GM23338 (cell line): Measurements from ENCODE around the gene PROS1. TPM values are rescaled to one million over a fixed set of nuclear protein-coding genes. Genes with fewer than 3 reads are reported as not detected.

Experiments used
- ATAC-seq: fragments of 200-7000 bp; cut with Tn5 transposase; 3 replicates; pipeline ENCODE4 v1.9.1; 2020
- DNase-seq: peaks from one replicate; pipeline ENCODE4 v3.0.0-alpha.2; 2015; ENCODE audit warnings: low spot score
- H2AFZ ChIP-seq: fragments of 200-600 bp; sonication (generic); 2 replicates; pipeline ENCODE4 v1.8.0; 2016; ENCODE audit warnings: antibody characterized with exemption, mild to moderate bottlenecking, moderate library complexity
- H3F3A ChIP-seq: fragments of 200-600 bp; sonication (generic); replicated peaks from 2 replicates; pipeline ENCODE4 v1.8.0; 2017; ENCODE audit warnings: antibody characterized with exemption, mixed run types, low read depth
- H3K27ac ChIP-seq: fragments of 200-600 bp; sonication (generic); 2 replicates; pipeline ENCODE4 v1.6.1; 2016; ENCODE audit warnings: low read depth
- H3K27me3 ChIP-seq: fragments of 200-600 bp; sonication (generic); 2 replicates; pipeline ENCODE4 v1.8.0; 2016; ENCODE audit warnings: mild to moderate bottlenecking, mixed run types, moderate library complexity; ENCODE audit not compliant: insufficient read depth
- H3K36me3 ChIP-seq: fragments of 200-600 bp; sonication (generic); 2 replicates; pipeline ENCODE4 v1.8.0; 2016; ENCODE audit warnings: mild to moderate bottlenecking; ENCODE audit not compliant: insufficient read depth
- H3K4me1 ChIP-seq: fragments of 200-600 bp; sonication (generic); 2 replicates; pipeline ENCODE4 v1.8.0; 2016; ENCODE audit warnings: mild to moderate bottlenecking, moderate library complexity; ENCODE audit not compliant: insufficient read depth
- H3K4me2 ChIP-seq: fragments of 200-600 bp; sonication (generic); 2 replicates; pipeline ENCODE4 v1.7.1; 2017; ENCODE audit warnings: mixed run types
- H3K4me3 ChIP-seq: fragments of 200-600 bp; sonication (generic); 2 replicates; pipeline ENCODE4 v1.6.1; 2016; ENCODE audit warnings: mixed run types
- H3K79me2 ChIP-seq: fragments of 200-600 bp; sonication (generic); replicated peaks from 2 replicates; pipeline ENCODE4 v1.8.0; 2017; ENCODE audit warnings: mild to moderate bottlenecking; ENCODE audit not compliant: insufficient read depth
- H3K9me2 ChIP-seq: fragments of 200-600 bp; sonication (generic); 2 replicates; pipeline ENCODE4 v1.8.0; 2017; ENCODE audit not compliant: insufficient read depth
- H4K20me1 ChIP-seq: fragments of 200-600 bp; sonication (generic); replicated peaks from 2 replicates; pipeline ENCODE4 v1.8.0; 2017; ENCODE audit warnings: mild to moderate bottlenecking; ENCODE audit not compliant: insufficient read depth
- H3K27ac Mint-ChIP-seq: 2 replicates; pipeline ENCODE4 v1.8.0; 2020; ENCODE audit warnings: inconsistent platforms, mild to moderate bottlenecking, moderate library complexity, mixed read lengths
- H3K27me3 Mint-ChIP-seq: 3 replicates; pipeline ENCODE4 v1.8.0; 2022; ENCODE audit warnings: low read depth, mild to moderate bottlenecking, moderate library complexity, mixed read lengths, inconsistent platforms; ENCODE audit not compliant: insufficient read depth, poor library complexity
- H3K36me3 Mint-ChIP-seq: 3 replicates; pipeline ENCODE4 v1.8.0; 2021; ENCODE audit warnings: low read depth, mild to moderate bottlenecking, inconsistent platforms, moderate library complexity, mixed read lengths
- H3K4me1 Mint-ChIP-seq: 3 replicates; pipeline ENCODE4 v1.8.0; 2020; ENCODE audit warnings: mild to moderate bottlenecking, inconsistent platforms, mixed read lengths
- H3K4me3 Mint-ChIP-seq: 3 replicates; pipeline ENCODE4 v1.8.0; 2021; ENCODE audit warnings: moderate library complexity, mild to moderate bottlenecking, inconsistent platforms, mixed read lengths
- H3K9me3 Mint-ChIP-seq: 3 replicates; pipeline ENCODE4 v1.8.0; 2020; ENCODE audit warnings: moderate library complexity, mild to moderate bottlenecking, inconsistent platforms, mixed read lengths
- CREB1 ChIP-seq: fragments of 250-450 bp; sonication (Bioruptor Pico); IDR thresholded peaks from 2 replicates; pipeline ENCODE4 v1.5.0; 2020; ENCODE audit warnings: low read depth, mild to moderate bottlenecking, moderate library complexity
- CTCF ChIP-seq, 2 experiments: fragments of 200-600 bp in 1 of 2; sonication (generic) in 1 of 2; conservative IDR thresholded peaks; 2 replicates each; pipeline versions ENCODE4 v1.5.1 to v1.6.1; 2016 to 2017; ENCODE audit warnings: antibody characterized with exemption in 2 of 2, low read depth in 2 of 2, mild to moderate bottlenecking in 2 of 2, moderate library complexity in 1 of 2
- ETS1 ChIP-seq: IDR thresholded peaks from 2 replicates; pipeline ENCODE4 v1.6.1; 2016; ENCODE audit warnings: antibody characterized with exemption
- EZH2 ChIP-seq: fragments of 200-600 bp; sonication (generic); IDR thresholded peaks from one replicate; pipeline ENCODE4 v1.8.0; 2017; ENCODE audit warnings: antibody characterized with exemption, mild to moderate bottlenecking, low read depth; ENCODE audit not compliant: unreplicated experiment
- EZH2phosphoT487 ChIP-seq: fragments of 200-600 bp; sonication (generic); IDR thresholded peaks from one replicate; pipeline ENCODE4 v1.8.1; 2018; ENCODE audit warnings: antibody characterized with exemption; ENCODE audit not compliant: unreplicated experiment
- JUNB ChIP-seq: IDR thresholded peaks from one replicate; pipeline ENCODE4 v1.6.1; 2016; ENCODE audit warnings: antibody characterized with exemption; ENCODE audit not compliant: unreplicated experiment
- NANOG ChIP-seq: IDR thresholded peaks from 2 replicates; pipeline ENCODE4 v1.6.1; 2016; ENCODE audit warnings: antibody characterized with exemption, borderline replicate concordance
- POLR2AphosphoS5 ChIP-seq: IDR thresholded peaks from 2 replicates; pipeline ENCODE4 v1.6.1; 2016; ENCODE audit warnings: antibody characterized with exemption, low read depth
- STAT1 ChIP-seq: IDR thresholded peaks from one replicate; pipeline ENCODE4 v1.6.1; 2016; ENCODE audit warnings: antibody characterized with exemption; ENCODE audit not compliant: unreplicated experiment
- ZNF114 ChIP-seq: fragments of 250-450 bp; sonication (Bioruptor Pico); IDR thresholded peaks from 2 replicates; pipeline ENCODE4 v1.5.0; 2020; ENCODE audit warnings: mild to moderate bottlenecking, moderate library complexity
- ZNF331 ChIP-seq: fragments of 250-450 bp; sonication (Bioruptor Pico); IDR thresholded peaks from 2 replicates; pipeline ENCODE4 v1.5.0; 2020; ENCODE audit warnings: low read depth, mild to moderate bottlenecking, moderate library complexity
- polyA plus RNA-seq: library from polyadenylated mRNA; unstranded; fragments of >200 nt; fragmentation: Nextera tagmentation; extraction: Ambion mirVana; gene quantifications from 2 replicates; pipeline ENCODE4 v1.2.1, GENCODE V29; 2016
- total RNA-seq: library from RNA; depleted of rRNA; stranded (reverse); fragments of >200 nt; shearing (Covaris generic); gene quantifications from 2 replicates; pipeline ENCODE4 v1.2.3, GENCODE V29; 2014
- TF ChIP-seq, protein P1 (sequence below): IDR thresholded peaks from one replicate; pipeline ENCODE4 v1.6.1; 2018; ENCODE audit warnings: antibody characterized with exemption; ENCODE audit not compliant: unreplicated experiment
- TF ChIP-seq, protein P2 (sequence below): fragments of 250-450 bp; sonication (Bioruptor Pico); IDR thresholded peaks from 2 replicates; pipeline ENCODE4 v1.5.0; 2020; ENCODE audit warnings: mild to moderate bottlenecking, moderate library complexity

The PROS1 gene
- total and polyA plus RNA-seq, 2 experiments from 2014 or later: 1.8 to 4.1 TPM

- Histone ChIP-seq H3K4me3 (no peak overlapping the region), H3K4me1 (peaks cover 6% of the 10 kb centered on the region), H3K27ac (no peak overlapping the region), H4K20me1 (no peaks in the 10 kb centered on the region), H3K9me2 (no peaks in the 10 kb centered on the region), H3K79me2 (no peaks in the 10 kb centered on the region), H2AFZ (no peak overlapping the region), H3K4me2 (no peak overlapping the region), H3K36me3 (no peaks in the 10 kb centered on the region), H3K27me3 (peaks cover 25% of the 10 kb centered on the region), H3F3A (0 out of 2 replicates have a peak, but pooled peaks cover 8% of the 10 kb centered on the region)
- Mint-ChIP-seq H3K27ac (no peak overlapping the region), H3K36me3 (peaks cover 5% of the 10 kb centered on the region; the same call in 1 of the 3 replicates), H3K4me3 (no peak overlapping the region), H3K9me3 (peaks cover 30% of the 10 kb centered on the region), H3K4me1 (peaks cover 6% of the 10 kb centered on the region), H3K27me3 (peaks cover 18% of the 10 kb centered on the region)
- ATAC-seq (no peak), DNase-seq (no peak)
- TF ChIP-seq ZNF114 (CRISPR knock-in tag) (no peak), POLR2AphosphoS5 (no peak), CREB1 (CRISPR knock-in tag) (no peak), EZH2 (no peak), EZH2phosphoT487 (no peak), JUNB (no peak), STAT1 (no peak), ZNF331 (CRISPR knock-in tag) (no peak), CTCF (conservative IDR thresholded peaks at IDR 0.05; ENCODE audit: low read depth in 2 of 2) (no peak), ETS1 (no peak), NANOG (no peak)
- TF ChIP-seq, protein P1, sequence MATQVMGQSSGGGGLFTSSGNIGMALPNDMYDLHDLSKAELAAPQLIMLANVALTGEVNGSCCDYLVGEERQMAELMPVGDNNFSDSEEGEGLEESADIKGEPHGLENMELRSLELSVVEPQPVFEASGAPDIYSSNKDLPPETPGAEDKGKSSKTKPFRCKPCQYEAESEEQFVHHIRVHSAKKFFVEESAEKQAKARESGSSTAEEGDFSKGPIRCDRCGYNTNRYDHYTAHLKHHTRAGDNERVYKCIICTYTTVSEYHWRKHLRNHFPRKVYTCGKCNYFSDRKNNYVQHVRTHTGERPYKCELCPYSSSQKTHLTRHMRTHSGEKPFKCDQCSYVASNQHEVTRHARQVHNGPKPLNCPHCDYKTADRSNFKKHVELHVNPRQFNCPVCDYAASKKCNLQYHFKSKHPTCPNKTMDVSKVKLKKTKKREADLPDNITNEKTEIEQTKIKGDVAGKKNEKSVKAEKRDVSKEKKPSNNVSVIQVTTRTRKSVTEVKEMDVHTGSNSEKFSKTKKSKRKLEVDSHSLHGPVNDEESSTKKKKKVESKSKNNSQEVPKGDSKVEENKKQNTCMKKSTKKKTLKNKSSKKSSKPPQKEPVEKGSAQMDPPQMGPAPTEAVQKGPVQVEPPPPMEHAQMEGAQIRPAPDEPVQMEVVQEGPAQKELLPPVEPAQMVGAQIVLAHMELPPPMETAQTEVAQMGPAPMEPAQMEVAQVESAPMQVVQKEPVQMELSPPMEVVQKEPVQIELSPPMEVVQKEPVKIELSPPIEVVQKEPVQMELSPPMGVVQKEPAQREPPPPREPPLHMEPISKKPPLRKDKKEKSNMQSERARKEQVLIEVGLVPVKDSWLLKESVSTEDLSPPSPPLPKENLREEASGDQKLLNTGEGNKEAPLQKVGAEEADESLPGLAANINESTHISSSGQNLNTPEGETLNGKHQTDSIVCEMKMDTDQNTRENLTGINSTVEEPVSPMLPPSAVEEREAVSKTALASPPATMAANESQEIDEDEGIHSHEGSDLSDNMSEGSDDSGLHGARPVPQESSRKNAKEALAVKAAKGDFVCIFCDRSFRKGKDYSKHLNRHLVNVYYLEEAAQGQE: no peak
- TF ChIP-seq, protein P2, sequence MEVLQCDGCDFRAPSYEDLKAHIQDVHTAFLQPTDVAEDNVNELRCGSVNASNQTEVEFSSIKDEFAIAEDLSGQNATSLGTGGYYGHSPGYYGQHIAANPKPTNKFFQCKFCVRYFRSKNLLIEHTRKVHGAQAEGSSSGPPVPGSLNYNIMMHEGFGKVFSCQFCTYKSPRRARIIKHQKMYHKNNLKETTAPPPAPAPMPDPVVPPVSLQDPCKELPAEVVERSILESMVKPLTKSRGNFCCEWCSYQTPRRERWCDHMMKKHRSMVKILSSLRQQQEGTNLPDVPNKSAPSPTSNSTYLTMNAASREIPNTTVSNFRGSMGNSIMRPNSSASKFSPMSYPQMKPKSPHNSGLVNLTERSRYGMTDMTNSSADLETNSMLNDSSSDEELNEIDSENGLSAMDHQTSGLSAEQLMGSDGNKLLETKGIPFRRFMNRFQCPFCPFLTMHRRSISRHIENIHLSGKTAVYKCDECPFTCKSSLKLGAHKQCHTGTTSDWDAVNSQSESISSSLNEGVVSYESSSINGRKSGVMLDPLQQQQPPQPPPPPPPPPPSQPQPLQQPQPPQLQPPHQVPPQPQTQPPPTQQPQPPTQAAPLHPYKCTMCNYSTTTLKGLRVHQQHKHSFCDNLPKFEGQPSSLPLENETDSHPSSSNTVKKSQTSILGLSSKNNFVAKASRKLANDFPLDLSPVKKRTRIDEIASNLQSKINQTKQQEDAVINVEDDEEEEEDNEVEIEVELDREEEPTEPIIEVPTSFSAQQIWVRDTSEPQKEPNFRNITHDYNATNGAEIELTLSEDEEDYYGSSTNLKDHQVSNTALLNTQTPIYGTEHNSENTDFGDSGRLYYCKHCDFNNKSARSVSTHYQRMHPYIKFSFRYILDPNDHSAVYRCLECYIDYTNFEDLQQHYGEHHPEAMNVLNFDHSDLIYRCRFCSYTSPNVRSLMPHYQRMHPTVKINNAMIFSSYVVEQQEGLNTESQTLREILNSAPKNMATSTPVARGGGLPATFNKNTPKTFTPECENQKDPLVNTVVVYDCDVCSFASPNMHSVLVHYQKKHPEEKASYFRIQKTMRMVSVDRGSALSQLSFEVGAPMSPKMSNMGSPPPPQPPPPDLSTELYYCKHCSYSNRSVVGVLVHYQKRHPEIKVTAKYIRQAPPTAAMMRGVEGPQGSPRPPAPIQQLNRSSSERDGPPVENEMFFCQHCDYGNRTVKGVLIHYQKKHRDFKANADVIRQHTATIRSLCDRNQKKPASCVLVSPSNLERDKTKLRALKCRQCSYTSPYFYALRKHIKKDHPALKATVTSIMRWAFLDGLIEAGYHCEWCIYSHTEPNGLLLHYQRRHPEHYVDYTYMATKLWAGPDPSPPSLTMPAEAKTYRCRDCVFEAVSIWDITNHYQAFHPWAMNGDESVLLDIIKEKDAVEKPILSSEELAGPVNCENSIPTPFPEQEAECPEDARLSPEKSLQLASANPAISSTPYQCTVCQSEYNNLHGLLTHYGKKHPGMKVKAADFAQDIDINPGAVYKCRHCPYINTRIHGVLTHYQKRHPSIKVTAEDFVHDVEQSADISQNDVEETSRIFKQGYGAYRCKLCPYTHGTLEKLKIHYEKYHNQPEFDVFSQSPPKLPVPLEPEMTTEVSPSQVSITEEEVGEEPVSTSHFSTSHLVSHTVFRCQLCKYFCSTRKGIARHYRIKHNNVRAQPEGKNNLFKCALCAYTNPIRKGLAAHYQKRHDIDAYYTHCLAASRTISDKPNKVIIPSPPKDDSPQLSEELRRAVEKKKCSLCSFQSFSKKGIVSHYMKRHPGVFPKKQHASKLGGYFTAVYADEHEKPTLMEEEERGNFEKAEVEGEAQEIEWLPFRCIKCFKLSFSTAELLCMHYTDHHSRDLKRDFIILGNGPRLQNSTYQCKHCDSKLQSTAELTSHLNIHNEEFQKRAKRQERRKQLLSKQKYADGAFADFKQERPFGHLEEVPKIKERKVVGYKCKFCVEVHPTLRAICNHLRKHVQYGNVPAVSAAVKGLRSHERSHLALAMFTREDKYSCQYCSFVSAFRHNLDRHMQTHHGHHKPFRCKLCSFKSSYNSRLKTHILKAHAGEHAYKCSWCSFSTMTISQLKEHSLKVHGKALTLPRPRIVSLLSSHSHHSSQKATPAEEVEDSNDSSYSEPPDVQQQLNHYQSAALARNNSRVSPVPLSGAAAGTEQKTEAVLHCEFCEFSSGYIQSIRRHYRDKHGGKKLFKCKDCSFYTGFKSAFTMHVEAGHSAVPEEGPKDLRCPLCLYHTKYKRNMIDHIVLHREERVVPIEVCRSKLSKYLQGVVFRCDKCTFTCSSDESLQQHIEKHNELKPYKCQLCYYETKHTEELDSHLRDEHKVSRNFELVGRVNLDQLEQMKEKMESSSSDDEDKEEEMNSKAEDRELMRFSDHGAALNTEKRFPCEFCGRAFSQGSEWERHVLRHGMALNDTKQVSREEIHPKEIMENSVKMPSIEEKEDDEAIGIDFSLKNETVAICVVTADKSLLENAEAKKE: no peak
These were observed 4.3 kb downstream of the PROS1 start for GRCh38 chr3:93969443-93969842.
